ENCODE results near the gene DCUN1D4.

DNA sequence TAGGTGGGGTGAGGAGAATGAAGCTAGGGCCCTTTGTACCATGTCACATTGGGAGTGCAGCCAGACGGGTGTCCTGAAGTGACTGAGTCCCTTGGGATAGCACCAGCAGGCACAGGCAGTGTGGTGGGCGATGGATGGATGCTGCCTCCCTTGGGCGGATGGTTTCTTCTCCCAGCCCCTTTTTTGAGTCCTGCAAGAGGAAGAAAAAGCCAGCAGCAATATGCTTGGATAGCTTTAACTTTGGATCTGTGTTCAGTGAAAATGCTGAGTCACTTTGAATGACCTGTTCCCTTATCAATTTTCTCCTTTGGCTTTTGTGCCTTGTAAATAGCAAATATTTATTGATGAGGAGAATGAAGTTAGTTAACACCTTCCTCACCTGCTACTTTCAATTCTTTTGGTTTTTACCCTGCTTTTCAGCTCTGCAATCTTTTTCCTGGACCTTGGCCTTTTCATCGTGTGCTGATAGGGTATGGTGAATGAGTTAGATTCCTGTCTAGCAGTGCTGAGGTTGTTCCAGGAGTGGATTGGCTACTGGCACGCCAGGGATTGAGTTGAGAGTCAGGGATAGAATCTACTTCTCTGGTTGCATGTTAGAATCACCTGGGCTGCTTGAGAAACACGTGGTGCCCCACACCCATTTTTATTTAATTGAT lies 10.2 kb downstream of the DCUN1D4 start:
- TF ChIP-seq, protein P1, sequence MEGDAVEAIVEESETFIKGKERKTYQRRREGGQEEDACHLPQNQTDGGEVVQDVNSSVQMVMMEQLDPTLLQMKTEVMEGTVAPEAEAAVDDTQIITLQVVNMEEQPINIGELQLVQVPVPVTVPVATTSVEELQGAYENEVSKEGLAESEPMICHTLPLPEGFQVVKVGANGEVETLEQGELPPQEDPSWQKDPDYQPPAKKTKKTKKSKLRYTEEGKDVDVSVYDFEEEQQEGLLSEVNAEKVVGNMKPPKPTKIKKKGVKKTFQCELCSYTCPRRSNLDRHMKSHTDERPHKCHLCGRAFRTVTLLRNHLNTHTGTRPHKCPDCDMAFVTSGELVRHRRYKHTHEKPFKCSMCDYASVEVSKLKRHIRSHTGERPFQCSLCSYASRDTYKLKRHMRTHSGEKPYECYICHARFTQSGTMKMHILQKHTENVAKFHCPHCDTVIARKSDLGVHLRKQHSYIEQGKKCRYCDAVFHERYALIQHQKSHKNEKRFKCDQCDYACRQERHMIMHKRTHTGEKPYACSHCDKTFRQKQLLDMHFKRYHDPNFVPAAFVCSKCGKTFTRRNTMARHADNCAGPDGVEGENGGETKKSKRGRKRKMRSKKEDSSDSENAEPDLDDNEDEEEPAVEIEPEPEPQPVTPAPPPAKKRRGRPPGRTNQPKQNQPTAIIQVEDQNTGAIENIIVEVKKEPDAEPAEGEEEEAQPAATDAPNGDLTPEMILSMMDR (conservative IDR thresholded peaks at IDR 0.05 in 1 of 2, IDR thresholded peaks at IDR 0.05 in 1 of 2; ENCODE audit: low read depth in 1 of 2, low read length in 2 of 2): no peak
- TF ChIP-seq EZH2 (IDR thresholded peaks at IDR 0.05; ENCODE audit: low read length, missing control alignments): no peak

Data from fibroblast of lung (primary cell).